Endothelial cell (in vitro differentiated cells): ENCODE results near the gene IFNK. TPM values are rescaled to one million over a fixed set of nuclear protein-coding genes. Genes with fewer than 3 reads are reported as not detected.

Experiments
- DNase-seq: peaks from one replicate; pipeline ENCODE4 v3.0.0; 2021; ENCODE audit warnings: low spot score
- H3K27ac Mint-ChIP-seq: one replicate; pipeline ENCODE4 v1.8.0; 2021; ENCODE audit warnings: mixed read lengths, inconsistent platforms; ENCODE audit not compliant: unreplicated experiment
- H3K27me3 Mint-ChIP-seq: one replicate; pipeline ENCODE4 v1.8.0; 2021; ENCODE audit warnings: mild to moderate bottlenecking, moderate library complexity, mixed read lengths, inconsistent platforms; ENCODE audit not compliant: unreplicated experiment
- H3K36me3 Mint-ChIP-seq: one replicate; pipeline ENCODE4 v1.8.0; 2021; ENCODE audit warnings: mild to moderate bottlenecking, low read depth, mixed read lengths, inconsistent platforms; ENCODE audit not compliant: unreplicated experiment
- H3K4me1 Mint-ChIP-seq: one replicate; pipeline ENCODE4 v1.8.0; 2021; ENCODE audit warnings: mild to moderate bottlenecking, mixed read lengths, inconsistent platforms; ENCODE audit not compliant: unreplicated experiment
- H3K4me3 Mint-ChIP-seq: one replicate; pipeline ENCODE4 v1.8.0; 2021; ENCODE audit warnings: mild to moderate bottlenecking, mixed read lengths, inconsistent platforms; ENCODE audit not compliant: unreplicated experiment
- H3K9me3 Mint-ChIP-seq: one replicate; pipeline ENCODE4 v1.8.0; 2021; ENCODE audit warnings: mixed read lengths, inconsistent platforms; ENCODE audit not compliant: unreplicated experiment
- CTCF ChIP-seq: fragments of 200-600 bp; sonication (generic); IDR thresholded peaks from one replicate; pipeline ENCODE4 v1.5.0; 2021; ENCODE audit warnings: antibody characterized with exemption; ENCODE audit not compliant: unreplicated experiment
- total RNA-seq: library from RNA; stranded (reverse); fragmentation: NEBNext Ultra II Directional; extraction: Animal tissue kit (Norgen Biotek cat#: 25700); gene quantifications from one replicate; pipeline ENCODE4 v1.2.1, GENCODE V29; 2021; ENCODE audit not compliant: unreplicated experiment

IFNK gene
- total RNA-seq, 1 donor from 2014 or later: not detected

GRCh38 chr9:27482709-27483108, 41.4 kb upstream of the IFNK start:
- Mint-ChIP-seq H3K4me1 (peaks cover 6% of the 10 kb centered on the region), H3K27ac (no peak overlapping the region), H3K27me3 (peaks cover 1% of the 10 kb centered on the region), H3K36me3 (peaks cover 5% of the 10 kb centered on the region), H3K4me3 (no peak overlapping the region), H3K9me3 (peaks cover 5% of the 10 kb centered on the region)
- DNase-seq: no peak
- TF ChIP-seq CTCF: no peak

GRCh38 chr9:27483576-27483975, 40.5 kb upstream of the IFNK start:
- Mint-ChIP-seq H3K9me3 (peaks cover under 1% of the 10 kb centered on the region), H3K4me3 (no peak overlapping the region), H3K36me3 (peaks cover 1% of the 10 kb centered on the region), H3K27ac (no peak overlapping the region), H3K27me3 (peaks cover 1% of the 10 kb centered on the region), H3K4me1 (peaks cover 11% of the 10 kb centered on the region)
- TF ChIP-seq CTCF: no peak
- DNase-seq: no peak

GRCh38 chr9:27485158-27485557, 38.9 kb upstream of the IFNK start:
- Mint-ChIP-seq H3K27me3 (peaks cover 1% of the 10 kb centered on the region), H3K27ac (no peak overlapping the region), H3K9me3 (no peaks in the 10 kb centered on the region), H3K4me3 (no peak overlapping the region), H3K36me3 (no peaks in the 10 kb centered on the region), H3K4me1 (peaks cover 11% of the 10 kb centered on the region)
- no peak for DNase-seq
- TF ChIP-seq CTCF: no peak

- H3K4me1 Mint-ChIP-seq: peaks cover 11% of the 10 kb centered on the region
- H3K27me3 Mint-ChIP-seq: peaks cover 1% of the 10 kb centered on the region
- no peak for DNase-seq
- no peak for TF ChIP-seq CTCF
- H3K27ac Mint-ChIP-seq: no peak overlapping the region
- no peaks in the 10 kb centered on the region for H3K9me3 Mint-ChIP-seq
- no peak overlapping the region for H3K4me3 Mint-ChIP-seq
- no peaks in the 10 kb centered on the region for H3K36me3 Mint-ChIP-seq
Measured at GRCh38 chr9:27487128-27487640, 36.9 kb upstream of the IFNK start.

GRCh38 chr9:27487927-27488326, 36.2 kb upstream of the IFNK start:
- Mint-ChIP-seq H3K9me3 (no peaks in the 10 kb centered on the region), H3K4me3 (no peak overlapping the region), H3K4me1 (peaks cover 11% of the 10 kb centered on the region), H3K27me3 (peaks cover 1% of the 10 kb centered on the region), H3K27ac (no peak overlapping the region), H3K36me3 (no peaks in the 10 kb centered on the region)
- no peak for DNase-seq
- TF ChIP-seq CTCF: no peak
